Placental epithelial cell (primary cell): ENCODE measurements around the gene TRMT10A. TPM values are rescaled to one million over a fixed set of nuclear protein-coding genes. Genes with fewer than 3 reads are reported as not detected.

Source experiments
- total RNA-seq: library from RNA; depleted of rRNA; stranded (reverse); fragments of >200 nt; gene quantifications from 2 replicates; pipeline ENCODE4 v1.2.3, GENCODE V29; 2012

The TRMT10A gene, protein sequence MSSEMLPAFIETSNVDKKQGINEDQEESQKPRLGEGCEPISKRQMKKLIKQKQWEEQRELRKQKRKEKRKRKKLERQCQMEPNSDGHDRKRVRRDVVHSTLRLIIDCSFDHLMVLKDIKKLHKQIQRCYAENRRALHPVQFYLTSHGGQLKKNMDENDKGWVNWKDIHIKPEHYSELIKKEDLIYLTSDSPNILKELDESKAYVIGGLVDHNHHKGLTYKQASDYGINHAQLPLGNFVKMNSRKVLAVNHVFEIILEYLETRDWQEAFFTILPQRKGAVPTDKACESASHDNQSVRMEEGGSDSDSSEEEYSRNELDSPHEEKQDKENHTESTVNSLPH
- total RNA-seq, result 5.1 and 8.9 TPM in 2 replicates

DNA sequence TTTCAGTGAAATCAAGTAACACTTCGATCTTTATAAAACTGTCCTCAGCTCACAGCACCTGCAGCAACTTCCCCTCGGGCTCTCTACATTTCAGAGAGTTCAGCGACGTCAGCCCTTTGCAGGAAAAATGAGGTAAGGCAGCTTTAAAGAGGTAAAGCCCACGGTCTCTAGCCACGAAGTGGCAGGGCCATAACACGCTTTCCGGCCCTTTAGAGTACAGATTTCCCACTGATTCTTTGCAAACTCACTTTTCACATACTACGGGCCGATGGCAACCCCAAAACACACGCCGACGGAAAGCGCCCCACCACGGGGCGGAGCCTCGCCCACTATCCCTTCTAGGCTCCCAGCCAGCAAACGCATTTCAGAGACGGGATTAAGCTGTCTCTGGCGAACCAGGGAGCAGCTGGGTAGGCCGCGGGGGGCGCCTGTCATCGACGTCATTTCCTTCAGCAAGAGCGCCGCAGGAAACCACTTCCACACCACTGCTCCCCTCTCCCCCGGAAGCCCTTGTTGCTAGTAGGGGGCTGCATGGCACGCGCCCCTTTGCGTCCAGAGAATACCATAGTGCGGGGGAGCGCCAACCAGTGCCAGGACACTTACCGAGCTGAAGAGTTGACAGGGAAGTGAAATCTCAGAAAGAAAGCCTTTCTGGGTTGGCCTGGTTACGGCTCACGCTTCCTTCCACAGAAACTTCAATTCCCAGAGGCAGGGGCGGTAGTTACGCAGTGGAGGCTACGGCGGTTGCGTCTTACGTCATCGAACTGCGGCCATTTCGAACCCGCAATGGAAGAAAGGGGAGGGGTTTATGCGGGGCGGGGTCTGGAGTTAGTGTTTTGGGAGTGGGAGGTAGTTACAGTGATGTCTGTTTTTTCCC is at the start of gene TRMT10A:
Gene TRMT10A, minus strand, starts transcription at position 730 of the 877 bp plus-strand sequence. CDS start 4,701 bp downstream, outside the sequence.

GRCh38 chr4:99574530-99575324 is 10.9 kb upstream of the TRMT10A start, which contains the start of gene MTTP:
MTTP (plus strand) TSS chr4:99574824; CDS start chr4:99574910, 86 bp downstream.

GRCh38 chr4:99510721-99511120 is 53.1 kb downstream of the TRMT10A start, which contains the start of gene C4orf17:
C4orf17 (plus strand) TSS chr4:99511021; CDS start chr4:99513082, 2,061 bp downstream.

Other genes with a start within 250 kb of the TRMT10A start
- not detected in 2 replicates for gene ADH1B, start 242.6 kb downstream of the TRMT10A start, total RNA-seq
- gene ADH1C, start 211.3 kb downstream of the TRMT10A start, total RNA-seq, result not detected in 2 replicates
- not detected in 2 replicates for gene ADH7, start 128.7 kb downstream of the TRMT10A start, total RNA-seq
- gene C4orf17, start 53.0 kb downstream of the TRMT10A start, total RNA-seq, result not detected in 2 replicates
- not detected in 2 replicates for gene MTTP, start 10.8 kb upstream of the TRMT10A start, total RNA-seq
- gene C4orf54, start 93.8 kb upstream of the TRMT10A start, total RNA-seq, result under 0.01 TPM in 1 of 2 replicates, not detected in the other